Neural cell (in vitro differentiated cells): Measurements from ENCODE around the gene KCNIP4. TPM values are rescaled to one million over a fixed set of nuclear protein-coding genes. Genes with fewer than 3 reads are reported as not detected.

Source experiments
- H2AFZ ChIP-seq: fragments of 200-600, 300-800 bp; sonication (generic), shearing (Covaris generic); 2 replicates; pipeline ENCODE4 v1.6.0; 2014; ENCODE audit warnings: low read depth, mild to moderate bottlenecking, antibody characterized with exemption, low read length, moderate library complexity
- H3F3A ChIP-seq: fragments of 200-600 bp; shearing (Covaris generic); 2 replicates; pipeline ENCODE4 v1.6.1; 2016; ENCODE audit warnings: mild to moderate bottlenecking, moderate library complexity, mixed read lengths, antibody characterized with exemption, low read length; ENCODE audit not compliant: insufficient read depth, poor library complexity, severe bottlenecking
- H3K27ac ChIP-seq: fragments of 200-600, 300-800 bp; sonication (generic), shearing (Covaris generic); 2 replicates; pipeline ENCODE4 v1.5.1; 2014; ENCODE audit warnings: mild to moderate bottlenecking, low read length, moderate library complexity
- H3K27me3 ChIP-seq: fragments of 300-800, 200-600 bp; sonication (generic), shearing (Covaris generic); 2 replicates; pipeline ENCODE4 v1.6.0; 2014; ENCODE audit warnings: mild to moderate bottlenecking, low read depth, low read length, moderate library complexity; ENCODE audit not compliant: insufficient read depth
- H3K36me3 ChIP-seq: fragments of 300-800, 200-600 bp; sonication (generic), shearing (Covaris generic); 2 replicates; pipeline ENCODE4 v1.5.1; 2014; ENCODE audit warnings: mild to moderate bottlenecking, antibody characterized with exemption, low read length, moderate library complexity; ENCODE audit not compliant: insufficient read depth
- H3K4me2 ChIP-seq: fragments of 300-800, 200-600 bp; sonication (generic), shearing (Covaris generic); 2 replicates; pipeline ENCODE4 v1.6.0; 2014; ENCODE audit warnings: mild to moderate bottlenecking, low read length
- H3K4me3 ChIP-seq: fragments of 300-800, 200-600 bp; sonication (generic), shearing (Covaris generic); 2 replicates; pipeline ENCODE4 v1.5.1; 2014; ENCODE audit warnings: mild to moderate bottlenecking, low read length, moderate library complexity
- H3K79me2 ChIP-seq: fragments of 200-600 bp; shearing (Covaris generic); replicated peaks from 2 replicates; pipeline ENCODE4 v1.6.0; 2014; ENCODE audit warnings: mild to moderate bottlenecking, low read length, moderate library complexity; ENCODE audit not compliant: insufficient read depth
- H3K9ac ChIP-seq: fragments of 300-800, 200-600 bp; sonication (generic), shearing (Covaris generic); 2 replicates; pipeline ENCODE4 v1.6.1; 2016; ENCODE audit warnings: mild to moderate bottlenecking, low read length, mixed read lengths
- H3K9me2 ChIP-seq: fragments of 200-600 bp; shearing (Covaris generic); 2 replicates; pipeline ENCODE4 v1.6.1; 2016; ENCODE audit warnings: mild to moderate bottlenecking, low read length, mixed read lengths; ENCODE audit not compliant: insufficient read depth
- H3K9me3 ChIP-seq: fragments of 200-600, 300-800 bp; sonication (generic), shearing (Covaris generic); 2 replicates; pipeline ENCODE4 v1.6.1; 2016; ENCODE audit warnings: mild to moderate bottlenecking, mixed run types, low read length, moderate library complexity, mixed read lengths
- H4K20me1 ChIP-seq: fragments of 200-600 bp; shearing (Covaris generic); 2 replicates; pipeline ENCODE4 v1.6.1; 2016; ENCODE audit warnings: mild to moderate bottlenecking, mixed run types; ENCODE audit not compliant: insufficient read depth
- CTCF ChIP-seq: fragments of 450-650 bp; IDR thresholded peaks from 2 replicates; pipeline ENCODE4 v1.5.1; 2014; ENCODE audit warnings: antibody characterized with exemption, mild to moderate bottlenecking, moderate library complexity; ENCODE audit not compliant: poor library complexity, severe bottlenecking
- EP300 ChIP-seq: fragments of 450-650 bp; conservative IDR thresholded peaks from 2 replicates; pipeline ENCODE4 v1.6.1; 2014; ENCODE audit warnings: antibody characterized with exemption, mild to moderate bottlenecking, moderate library complexity; ENCODE audit not compliant: poor library complexity, severe bottlenecking
- EZH2 ChIP-seq: fragments of 200-600, 300-800 bp; shearing (Covaris generic), sonication (generic); IDR thresholded peaks from 2 replicates; pipeline ENCODE4 v1.6.1; 2014; ENCODE audit warnings: antibody characterized with exemption, low read length, borderline replicate concordance, mild to moderate bottlenecking; ENCODE audit not compliant: insufficient read depth, poor library complexity, severe bottlenecking
- MXI1 ChIP-seq: fragments of 450-650 bp; conservative IDR thresholded peaks from 2 replicates; pipeline ENCODE4 v1.6.1; 2014; ENCODE audit warnings: antibody characterized with exemption, mild to moderate bottlenecking; ENCODE audit not compliant: poor library complexity, severe bottlenecking
- POLR2AphosphoS5 ChIP-seq: IDR thresholded peaks from 2 replicates; pipeline ENCODE4 v1.6.1; 2012
- RAD21 ChIP-seq: fragments of 450-650 bp; conservative IDR thresholded peaks from 2 replicates; pipeline ENCODE4 v1.6.1; 2014; ENCODE audit warnings: antibody characterized with exemption, mild to moderate bottlenecking, moderate library complexity
- SMC3 ChIP-seq: fragments of 450-650 bp; conservative IDR thresholded peaks from 2 replicates; pipeline ENCODE4 v1.6.1; 2014; ENCODE audit warnings: antibody characterized with exemption, mild to moderate bottlenecking, moderate library complexity; ENCODE audit not compliant: poor library complexity
- TAF1 ChIP-seq: IDR thresholded peaks from 2 replicates; pipeline ENCODE4 v1.6.1; 2012; ENCODE audit warnings: low read depth
- polyA plus RNA-seq: library from polyadenylated mRNA; depleted of rRNA; stranded (reverse); fragments of >200 nt; gene quantifications from 2 replicates; pipeline ENCODE4 v1.2.3, GENCODE V29; 2014
- TF ChIP-seq, protein P1 (sequence below): IDR thresholded peaks from 2 replicates; pipeline ENCODE4 v1.6.1; 2012; ENCODE audit warnings: borderline replicate concordance

Gene KCNIP4
- polyA plus RNA-seq, 1 donor from 2014 or later = 22.8 TPM

DNA sequence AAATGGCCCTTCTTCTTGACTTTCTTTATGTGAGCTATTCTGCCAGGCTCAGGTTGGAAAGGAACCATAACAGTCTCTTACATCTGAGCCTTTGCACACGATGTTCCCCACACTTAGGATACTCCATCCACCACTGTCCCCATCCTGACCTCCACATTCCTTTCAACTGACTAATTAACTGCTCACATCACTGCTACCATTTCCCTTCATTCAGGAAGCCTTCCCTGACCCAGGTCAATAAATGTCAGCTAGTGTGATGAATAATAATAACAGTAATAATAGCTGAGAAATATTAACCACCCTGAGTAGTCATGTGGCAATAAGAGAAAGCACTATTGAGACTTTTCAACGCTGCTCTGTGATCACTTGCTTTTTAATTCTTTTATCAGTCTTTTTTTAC lies 291.7 kb downstream of the KCNIP4 start:
- Histone ChIP-seq H4K20me1 (no peaks in the 10 kb centered on the region), H3K27ac (no peak overlapping the region), H3K4me3 (no peak overlapping the region), H3K27me3 (no peaks in the 10 kb centered on the region), H3K9ac (no peak overlapping the region), H3F3A (no peaks in the 10 kb centered on the region), H3K36me3 (no peaks in the 10 kb centered on the region), H3K4me2 (no peak overlapping the region), H3K79me2 (no peaks in the 10 kb centered on the region), H3K9me2 (no peaks in the 10 kb centered on the region), H2AFZ (no peak overlapping the region), H3K9me3 (no peaks in the 10 kb centered on the region)
- TF ChIP-seq POLR2AphosphoS5 (no peak), RAD21 (no peak), SMC3 (no peak), EP300 (no peak), TAF1 (no peak), MXI1 (no peak), EZH2 (no peak), CTCF (no peak)
- TF ChIP-seq, protein P1, sequence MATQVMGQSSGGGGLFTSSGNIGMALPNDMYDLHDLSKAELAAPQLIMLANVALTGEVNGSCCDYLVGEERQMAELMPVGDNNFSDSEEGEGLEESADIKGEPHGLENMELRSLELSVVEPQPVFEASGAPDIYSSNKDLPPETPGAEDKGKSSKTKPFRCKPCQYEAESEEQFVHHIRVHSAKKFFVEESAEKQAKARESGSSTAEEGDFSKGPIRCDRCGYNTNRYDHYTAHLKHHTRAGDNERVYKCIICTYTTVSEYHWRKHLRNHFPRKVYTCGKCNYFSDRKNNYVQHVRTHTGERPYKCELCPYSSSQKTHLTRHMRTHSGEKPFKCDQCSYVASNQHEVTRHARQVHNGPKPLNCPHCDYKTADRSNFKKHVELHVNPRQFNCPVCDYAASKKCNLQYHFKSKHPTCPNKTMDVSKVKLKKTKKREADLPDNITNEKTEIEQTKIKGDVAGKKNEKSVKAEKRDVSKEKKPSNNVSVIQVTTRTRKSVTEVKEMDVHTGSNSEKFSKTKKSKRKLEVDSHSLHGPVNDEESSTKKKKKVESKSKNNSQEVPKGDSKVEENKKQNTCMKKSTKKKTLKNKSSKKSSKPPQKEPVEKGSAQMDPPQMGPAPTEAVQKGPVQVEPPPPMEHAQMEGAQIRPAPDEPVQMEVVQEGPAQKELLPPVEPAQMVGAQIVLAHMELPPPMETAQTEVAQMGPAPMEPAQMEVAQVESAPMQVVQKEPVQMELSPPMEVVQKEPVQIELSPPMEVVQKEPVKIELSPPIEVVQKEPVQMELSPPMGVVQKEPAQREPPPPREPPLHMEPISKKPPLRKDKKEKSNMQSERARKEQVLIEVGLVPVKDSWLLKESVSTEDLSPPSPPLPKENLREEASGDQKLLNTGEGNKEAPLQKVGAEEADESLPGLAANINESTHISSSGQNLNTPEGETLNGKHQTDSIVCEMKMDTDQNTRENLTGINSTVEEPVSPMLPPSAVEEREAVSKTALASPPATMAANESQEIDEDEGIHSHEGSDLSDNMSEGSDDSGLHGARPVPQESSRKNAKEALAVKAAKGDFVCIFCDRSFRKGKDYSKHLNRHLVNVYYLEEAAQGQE = no peak

DNA sequence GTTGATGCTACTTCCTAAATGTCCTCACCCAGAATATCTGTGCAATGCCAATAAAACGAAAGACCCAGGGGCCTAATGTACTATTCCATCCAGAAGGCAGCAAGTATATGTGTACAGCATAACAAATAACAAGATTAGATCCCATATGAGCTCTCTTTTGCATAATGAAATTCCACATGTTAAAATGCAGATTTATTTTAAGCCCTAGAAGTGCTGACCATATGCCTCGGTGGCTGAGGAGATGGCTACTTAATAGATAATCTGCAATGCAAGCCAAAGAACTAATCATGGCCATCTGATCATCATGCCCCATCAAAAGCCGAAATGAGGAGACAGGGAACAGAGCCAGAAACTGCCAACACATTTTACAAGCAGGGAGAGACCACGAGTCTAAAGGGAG lies 293.5 kb downstream of the KCNIP4 start:
- H3K27ac ChIP-seq = no peak overlapping the region
- H4K20me1 ChIP-seq = no peaks in the 10 kb centered on the region
- no peak overlapping the region for H3K4me2 ChIP-seq
- H3K36me3 ChIP-seq = no peaks in the 10 kb centered on the region
- H3F3A ChIP-seq = no peaks in the 10 kb centered on the region
- no peaks in the 10 kb centered on the region for H3K9me2 ChIP-seq
- no peaks in the 10 kb centered on the region for H3K27me3 ChIP-seq
- no peak overlapping the region for H3K4me3 ChIP-seq
- H3K9ac ChIP-seq = no peak overlapping the region
- no peaks in the 10 kb centered on the region for H3K79me2 ChIP-seq
- H2AFZ ChIP-seq = no peak overlapping the region
- TF ChIP-seq, protein P1 = no peak
- no peak for TF ChIP-seq EP300
- TF ChIP-seq CTCF = no peak
- no peak for TF ChIP-seq TAF1
- TF ChIP-seq POLR2AphosphoS5 = no peak
- no peak for TF ChIP-seq SMC3
- TF ChIP-seq EZH2 = no peak
- no peak for TF ChIP-seq RAD21
- no peak for TF ChIP-seq MXI1
- H3K9me3 ChIP-seq = no peaks in the 10 kb centered on the region
